Right forelimb (tissue), 1 donor: ENCODE measurements around the gene PLD4.

ENCODE experiments used
- DNase-seq: peaks from one replicate; pipeline ENCODE4 v3.0.0-alpha.2; 2018

The PLD4 gene

GRCh38 chr14:104976198-104977007 lies 51.7 kb downstream of the PLD4 start:
- peak; percentile 85 for DNase-seq

- no peak for DNase-seq
Observed at GRCh38 chr14:104977008-104977680, 52.5 kb downstream of the PLD4 start.

GRCh38 chr14:104977681-104978653 lies 53.3 kb downstream of the PLD4 start, which contains the start of gene AHNAK2:
Gene AHNAK2 (minus strand): TSS chr14:104978374. CDS start chr14:104978237, 137 bp downstream.
- peak; percentile 80 for DNase-seq

- DNase-seq = no peak
Observed at GRCh38 chr14:104978746-104979691, 54.3 kb downstream of the PLD4 start.

GRCh38 chr14:104979758-104980610 lies 55.3 kb downstream of the PLD4 start:
- DNase-seq = no peak

GRCh38 chr14:104980611-104981531 lies 56.2 kb downstream of the PLD4 start:
- no peak for DNase-seq

- DNase-seq = no peak
Observed at GRCh38 chr14:104981699-104982541, 57.2 kb downstream of the PLD4 start.

- peak; percentile 17 for DNase-seq
Observed at GRCh38 chr14:104982548-104983230, 58.0 kb downstream of the PLD4 start.
